Right renal cortex interstitium (tissue), 3 donors: Measurements from ENCODE around the gene NOP14. TPM values are rescaled to one million over a fixed set of nuclear protein-coding genes. Genes with fewer than 3 reads are reported as not detected.
"Not testable (repeated sequence)": the region's sequence is repeated elsewhere in the genome, so short reads cannot be mapped to it uniquely, and the experiment has no call there.

Experiments used
- DNase-seq, 3 donors: peaks; one replicate each; pipeline ENCODE4 v3.0.0-alpha.2; 2013; ENCODE audit warnings: low read depth in 3 of 3, low spot score in 2 of 3
- polyA plus RNA-seq, 3 donors: library from polyadenylated mRNA; unstranded; fragments of 120-200 nt; gene quantifications; one replicate each; pipeline ENCODE4 v1.2.1, GENCODE V29; 2013; ENCODE audit not compliant: insufficient read length in 3 of 3

The NOP14 gene
- polyA plus RNA-seq, 3 donors = 30.3 to 31.4 (median 30.5) TPM

DNA sequence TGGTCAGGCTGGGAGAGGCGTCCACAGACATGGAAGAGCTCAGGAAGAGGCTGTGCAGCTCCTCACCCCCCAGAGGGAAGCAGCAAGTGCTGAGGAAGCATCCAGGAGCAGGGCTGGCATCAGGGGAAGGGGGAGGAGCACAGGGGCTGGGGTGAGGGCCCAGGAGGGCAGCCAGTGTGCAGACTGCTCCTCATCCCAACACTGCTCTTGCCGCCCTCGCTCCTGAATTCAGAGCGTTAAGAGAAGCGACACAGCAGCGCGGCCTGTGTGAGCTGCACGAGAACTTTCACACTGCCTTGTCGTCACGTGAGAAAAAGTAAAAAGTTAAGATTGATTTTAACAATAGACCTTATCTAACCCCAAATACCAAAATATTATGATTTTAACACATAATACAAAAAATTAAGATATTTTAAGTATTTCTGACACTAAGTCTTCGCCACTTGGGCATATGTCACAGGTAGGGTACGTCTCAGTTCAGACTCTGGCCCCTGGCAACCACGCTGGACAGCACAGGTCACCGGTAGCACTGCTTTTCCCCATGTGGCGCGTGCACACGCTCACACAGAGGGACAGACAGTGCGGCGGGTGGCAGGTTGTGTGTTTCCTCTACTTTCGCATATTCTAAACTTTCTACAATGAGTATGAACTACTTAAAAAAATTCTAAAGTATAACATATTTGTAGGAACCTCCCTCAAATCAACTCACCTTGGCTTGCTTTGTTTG lies 19.7 kb downstream of the NOP14 start:
- no peak for DNase-seq

DNA sequence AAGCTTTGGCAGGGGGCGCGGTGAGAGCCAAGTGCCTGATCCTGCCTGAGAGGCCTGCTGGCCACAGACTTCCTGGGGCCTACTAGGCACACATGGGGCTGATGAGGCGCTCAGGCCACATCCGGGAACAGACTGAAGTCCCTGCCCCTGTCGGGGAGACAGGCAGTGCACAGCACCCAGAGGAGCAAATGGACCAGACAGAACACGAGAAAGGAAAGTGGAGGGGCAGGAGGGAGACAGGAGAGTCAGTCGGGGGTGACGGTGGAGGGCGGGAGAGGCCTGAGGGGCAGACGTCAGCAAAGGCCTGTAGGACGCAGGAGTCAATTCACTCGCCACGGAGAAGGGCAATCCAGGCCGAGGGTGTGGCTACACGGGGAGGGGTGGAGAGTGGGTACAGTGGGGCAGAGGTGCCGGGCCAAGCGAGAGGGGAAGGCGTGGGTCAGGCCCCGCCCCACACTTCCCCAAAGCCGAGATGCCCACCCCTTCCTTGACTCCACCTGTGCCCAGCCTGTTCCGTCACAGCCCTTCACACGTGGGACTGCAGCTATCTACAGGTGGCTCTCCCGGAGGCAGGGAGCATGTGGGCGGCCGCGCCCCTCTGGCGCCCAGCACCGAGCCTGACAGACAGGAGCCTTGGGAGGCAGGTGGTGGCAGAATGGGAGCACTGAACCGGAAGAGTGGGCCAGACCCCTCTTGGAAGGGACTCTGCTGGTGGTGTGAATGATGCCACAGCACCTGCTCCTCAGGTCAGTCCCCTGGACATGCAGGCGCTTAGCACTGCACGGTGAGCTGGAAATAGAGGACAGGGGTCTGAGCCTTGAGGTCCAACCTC lies 20.5 kb downstream of the NOP14 start:
- no peak for DNase-seq

DNA sequence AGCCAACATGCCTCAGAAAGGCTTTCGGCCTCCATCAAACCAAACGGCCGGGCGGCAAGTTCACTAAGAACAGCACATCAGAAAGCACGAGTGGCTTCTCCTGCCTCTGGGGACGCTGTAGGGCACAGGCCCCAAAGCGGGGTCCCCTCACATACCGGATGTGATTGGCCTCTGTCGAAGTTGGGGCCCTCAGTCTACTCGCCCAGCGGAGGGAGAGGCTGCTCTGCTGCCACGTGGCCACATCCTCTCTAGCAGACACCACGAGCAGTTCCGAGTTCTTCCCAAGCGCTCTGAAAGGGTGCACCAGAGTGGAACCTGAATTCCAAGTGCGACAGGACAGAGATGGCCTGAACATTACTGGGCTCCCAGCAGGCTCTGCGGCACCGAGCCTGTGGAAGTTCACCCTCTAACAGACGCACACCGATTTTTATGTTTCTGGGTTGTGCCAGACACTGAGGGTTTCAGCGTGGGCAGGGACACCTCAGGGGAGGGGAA lies 21.1 kb downstream of the NOP14 start:
- no peak for DNase-seq

DNA sequence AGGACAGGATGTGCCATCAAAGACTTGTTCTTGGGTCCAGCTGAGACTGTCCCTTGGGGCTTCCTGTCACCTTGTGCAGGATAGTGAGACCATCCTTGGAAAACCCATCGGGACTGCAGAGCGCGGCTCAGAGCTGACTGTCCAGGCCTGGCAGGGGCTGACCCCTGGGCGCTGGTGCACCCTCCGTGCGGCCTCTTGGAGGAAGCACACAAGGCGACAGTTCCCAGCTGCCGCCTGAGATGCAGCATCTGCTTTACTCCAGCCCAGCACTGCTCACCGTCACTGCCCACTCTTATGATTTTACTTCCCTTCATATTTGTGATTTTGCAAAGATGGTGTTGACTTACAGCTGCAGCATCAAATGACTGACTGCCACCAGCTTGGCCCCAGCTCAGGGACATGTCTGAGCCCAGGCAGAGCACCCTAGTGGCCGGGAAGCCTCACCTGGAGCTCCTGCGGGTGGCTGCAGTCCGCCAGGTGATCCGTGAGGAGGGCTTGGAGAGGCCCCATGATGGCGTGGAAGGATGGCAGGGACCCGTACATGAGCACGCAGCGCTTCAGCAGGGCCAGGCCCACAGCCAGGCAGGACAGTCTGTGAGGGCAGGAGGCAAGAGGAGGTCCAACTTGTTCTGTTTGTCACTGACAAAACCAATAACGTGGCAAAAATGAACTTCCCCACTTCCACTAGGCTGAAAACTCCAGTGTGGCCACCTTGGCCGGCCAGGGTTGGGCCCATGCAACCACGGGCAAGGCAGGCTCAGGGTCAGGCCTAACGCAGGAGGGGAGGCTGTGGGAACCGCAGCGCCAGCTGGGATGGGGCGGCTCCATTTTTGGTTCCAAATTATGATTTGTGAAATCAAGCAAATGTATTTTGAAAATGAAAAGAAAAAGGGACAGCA lies 21.8 kb downstream of the NOP14 start:
- no peak for DNase-seq

DNA sequence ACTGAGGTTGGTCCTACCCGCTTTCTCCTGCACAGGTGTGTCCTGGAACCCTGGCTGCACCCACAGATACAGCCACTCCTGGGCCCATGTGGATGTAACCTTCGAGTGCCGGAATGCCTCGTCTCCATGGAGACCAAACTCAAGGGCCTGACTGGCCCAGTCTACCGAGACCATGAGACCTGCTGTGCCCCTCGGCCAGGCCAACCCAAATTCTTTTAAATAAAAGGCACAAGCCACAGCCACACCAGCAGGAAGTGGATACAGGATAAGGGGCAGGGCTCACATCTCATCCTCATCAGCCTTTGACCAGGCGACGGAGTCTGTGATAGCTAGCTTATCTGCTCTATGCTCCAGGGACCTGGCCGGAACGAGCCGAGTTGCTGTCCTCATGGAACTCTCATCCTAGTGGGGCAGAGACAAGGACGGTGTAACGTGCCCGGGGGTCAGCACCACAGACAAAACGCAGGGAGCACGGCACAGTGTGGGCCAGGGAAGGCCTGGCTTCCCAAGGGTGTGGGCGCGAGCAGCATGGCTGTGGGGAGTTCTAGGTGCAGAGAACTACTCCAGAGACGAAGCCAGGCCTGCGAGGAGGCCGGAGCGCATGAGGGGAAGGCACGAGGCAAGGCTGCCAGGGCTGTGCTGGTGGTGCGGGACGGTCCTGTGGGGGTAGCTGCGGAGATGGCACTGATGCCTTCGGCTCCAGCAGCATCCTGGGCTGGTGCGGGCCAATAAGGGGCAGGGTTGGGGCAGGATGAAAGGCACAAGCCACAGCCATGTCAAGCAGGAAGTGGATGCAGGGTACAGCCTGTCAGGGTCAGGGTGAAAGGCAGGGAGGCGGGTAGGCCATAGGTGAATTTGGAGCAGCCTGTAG lies 22.7 kb downstream of the NOP14 start:
- DNase-seq = no peak

DNA sequence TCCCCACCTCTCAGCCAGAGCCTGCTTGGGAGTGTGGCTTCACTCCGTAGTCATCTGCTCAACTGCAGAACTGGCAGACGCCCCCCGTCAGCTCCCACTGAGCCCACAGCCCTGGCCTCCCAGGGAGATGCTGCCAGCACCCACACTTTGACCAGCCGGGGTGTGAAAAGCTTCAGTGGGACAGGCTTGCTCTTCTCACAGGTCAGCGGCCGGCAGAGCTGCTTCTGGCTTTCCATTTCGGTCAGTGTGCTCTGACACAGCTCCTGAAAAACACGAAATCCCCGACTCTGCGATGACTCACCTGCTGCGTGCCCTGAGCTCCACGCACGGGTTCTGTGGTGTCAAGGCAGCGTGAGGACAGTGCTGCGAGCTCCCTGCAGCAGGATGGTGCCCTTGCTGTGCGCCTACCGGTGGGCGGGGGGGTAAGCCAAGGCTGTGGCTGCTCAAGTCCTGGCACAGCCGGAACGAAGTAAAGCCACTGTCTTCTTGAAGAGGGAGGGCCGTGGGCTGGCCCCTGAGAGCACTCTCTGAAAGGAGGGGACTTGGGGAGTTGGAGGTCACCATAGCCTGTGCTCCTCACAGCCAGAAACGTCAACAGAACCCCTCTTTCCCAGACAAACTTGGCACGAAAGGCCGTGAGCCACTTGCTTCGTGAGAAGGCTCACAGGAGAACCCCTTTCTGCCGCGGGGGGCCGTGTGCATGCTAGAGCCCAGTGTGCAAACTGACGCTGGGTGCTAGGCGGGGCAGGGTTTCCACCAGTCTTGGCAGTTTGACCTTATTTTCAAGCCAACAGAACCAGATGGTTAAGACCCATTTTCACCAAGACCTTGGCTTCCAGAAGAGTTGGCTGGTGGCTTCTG lies 23.6 kb downstream of the NOP14 start:
- DNase-seq = no peak

DNA sequence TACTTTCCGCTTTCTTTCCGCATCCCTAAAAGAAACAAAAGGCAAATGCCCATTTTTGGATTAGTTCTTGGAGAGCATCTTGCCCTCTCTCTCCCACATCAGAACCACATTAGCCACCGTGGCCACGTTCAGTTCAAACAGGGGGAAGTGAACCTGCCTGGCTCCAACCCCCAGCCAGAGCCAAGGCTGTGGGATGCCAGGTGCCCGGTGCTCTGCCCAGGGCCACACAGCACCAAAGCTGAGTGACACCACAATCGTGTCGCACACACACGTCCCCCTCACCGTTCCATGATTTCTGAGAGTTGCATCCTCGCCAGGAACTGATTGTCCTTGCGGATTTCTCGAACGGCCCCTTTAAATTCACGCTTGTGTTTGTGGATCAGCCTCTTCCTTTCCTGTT lies 24.3 kb downstream of the NOP14 start:
- DNase-seq = no peak

DNA sequence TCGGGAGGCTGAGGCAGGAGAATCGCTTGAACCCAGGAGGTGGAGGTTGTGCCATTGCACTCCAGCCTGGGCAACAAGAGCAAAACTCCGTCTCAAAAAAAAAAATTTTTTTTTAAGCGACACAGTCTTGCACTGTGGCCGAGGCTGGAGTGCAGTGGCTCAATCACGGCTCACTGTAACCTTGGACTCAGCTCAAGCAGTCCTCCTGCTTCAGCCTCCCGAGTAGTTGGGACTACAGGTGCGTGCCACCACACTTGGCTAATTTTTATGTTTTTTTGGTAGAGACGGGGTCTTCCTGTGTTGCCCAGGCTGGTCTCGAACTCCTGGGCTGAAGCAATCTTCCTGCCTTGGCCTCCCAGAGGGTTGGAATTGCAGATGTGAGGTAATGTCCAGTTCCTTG lies 24.8 kb downstream of the NOP14 start:
- not testable (repeated sequence) for DNase-seq

DNA sequence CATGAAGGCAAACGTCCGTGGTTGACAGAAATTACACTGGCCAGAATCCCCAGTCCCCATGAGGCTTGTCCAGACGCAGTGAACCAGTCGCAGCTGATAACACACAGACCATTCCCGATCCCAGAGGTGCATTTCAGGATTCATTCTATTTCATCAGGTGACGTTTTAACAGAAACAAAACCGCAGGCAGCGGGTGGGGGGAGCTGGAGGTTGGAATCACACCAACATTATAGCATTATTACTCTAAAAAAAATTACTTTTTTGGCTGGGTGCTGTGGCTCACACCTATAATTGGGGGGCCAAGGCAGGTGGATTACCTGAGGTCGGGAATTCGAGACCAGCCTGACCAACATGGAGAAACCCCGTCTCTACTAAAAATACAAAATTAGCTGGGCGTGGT lies 25.2 kb downstream of the NOP14 start:
- DNase-seq = no peak

DNA sequence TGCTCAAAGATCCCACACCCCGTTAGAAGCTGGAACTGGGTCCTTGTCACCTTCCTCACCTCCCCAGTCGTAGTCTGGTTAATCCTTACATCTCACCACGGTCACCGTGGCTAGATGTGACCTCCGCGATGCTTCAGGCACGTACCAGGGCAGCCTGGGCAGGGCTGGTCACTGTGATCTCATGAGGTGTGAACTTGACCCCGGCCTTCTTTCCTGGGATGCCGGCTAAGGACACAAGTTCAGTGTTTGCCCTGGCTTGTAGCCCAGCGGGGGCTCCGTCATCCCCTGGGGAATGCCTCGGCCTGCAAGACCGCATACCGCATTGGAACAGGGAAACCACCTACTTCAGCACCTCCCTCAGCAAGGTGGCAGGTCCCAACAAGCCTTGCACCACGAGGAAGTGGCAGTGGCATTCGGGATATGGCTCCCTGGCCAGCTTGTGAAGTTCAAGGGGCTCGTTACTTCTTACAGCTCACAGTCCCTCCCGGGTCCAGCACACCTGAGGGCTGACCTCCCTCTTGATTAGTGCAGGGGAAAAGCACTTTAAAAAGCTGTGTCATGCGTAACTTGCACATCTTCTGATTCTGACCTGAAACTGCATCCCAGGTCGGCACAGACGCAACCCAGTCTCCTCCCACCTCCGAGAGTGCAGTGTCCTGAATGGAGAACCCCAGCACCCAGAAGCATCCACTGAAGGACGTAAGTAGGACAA lies 25.9 kb downstream of the NOP14 start:
- DNase-seq = no peak

DNA sequence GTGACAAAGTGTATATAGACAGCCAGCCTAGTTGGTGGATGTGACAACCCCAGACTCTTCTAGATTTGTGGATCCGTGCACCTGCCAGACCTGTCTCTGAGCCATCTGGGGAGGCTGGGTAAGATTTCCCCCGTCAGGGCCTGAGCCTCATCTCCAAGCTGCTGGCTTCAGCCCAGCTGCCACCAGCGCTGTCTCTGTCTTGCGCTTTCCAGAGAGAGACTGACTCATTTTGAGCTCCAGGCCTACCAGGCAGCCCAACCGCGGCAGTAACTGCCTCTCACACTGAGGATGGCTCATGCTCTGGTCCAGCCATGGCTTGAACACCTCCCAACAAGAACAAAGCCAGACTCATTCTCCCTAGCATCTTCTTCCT lies 26.4 kb downstream of the NOP14 start:
- DNase-seq = no peak

DNA sequence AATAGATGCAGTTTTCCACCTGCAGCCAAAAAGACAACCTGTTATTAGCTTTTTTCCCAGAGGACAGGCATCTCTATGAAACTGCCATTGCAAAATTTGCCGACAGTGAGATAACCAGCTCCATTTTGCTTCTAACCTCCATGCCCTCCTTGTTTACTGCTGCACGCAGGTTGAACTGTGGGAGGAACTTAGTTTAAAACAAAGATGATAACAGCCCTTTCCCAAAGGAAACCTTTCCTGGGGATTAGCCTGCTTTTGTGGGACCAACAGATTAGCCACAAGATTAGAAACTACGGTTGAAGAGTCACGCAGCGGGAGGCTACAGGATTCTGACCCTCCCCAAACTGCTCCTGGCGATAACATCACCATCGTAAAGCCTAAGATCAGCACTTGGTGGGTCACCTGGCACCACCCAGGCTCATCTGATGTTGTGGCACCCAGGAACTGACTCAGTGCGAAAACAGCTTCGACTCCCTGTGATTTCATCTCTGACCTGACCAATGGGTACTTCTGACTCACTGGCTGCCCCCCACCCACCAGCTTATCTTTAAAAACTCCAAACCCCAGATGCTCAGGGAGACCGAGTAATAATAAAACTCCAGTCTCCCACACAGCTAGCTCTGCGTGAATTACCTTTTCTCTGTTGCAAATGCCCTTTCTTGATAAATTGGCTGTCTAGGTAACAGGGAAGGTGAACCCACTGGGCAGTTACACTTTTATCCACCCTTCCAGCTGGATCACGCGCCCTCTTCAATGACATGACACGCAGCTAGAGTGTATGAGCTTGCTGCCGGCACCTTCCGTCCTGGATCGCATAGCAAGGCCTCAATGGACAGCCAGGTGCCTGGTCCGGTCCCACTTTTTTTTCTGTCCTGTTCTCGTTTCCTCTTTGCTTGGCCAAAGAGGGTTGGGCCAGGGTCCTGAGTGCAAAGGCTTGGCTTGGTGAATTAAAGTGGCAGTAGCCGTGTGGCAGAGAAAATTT lies 27.2 kb downstream of the NOP14 start:
- no peak for DNase-seq

DNA sequence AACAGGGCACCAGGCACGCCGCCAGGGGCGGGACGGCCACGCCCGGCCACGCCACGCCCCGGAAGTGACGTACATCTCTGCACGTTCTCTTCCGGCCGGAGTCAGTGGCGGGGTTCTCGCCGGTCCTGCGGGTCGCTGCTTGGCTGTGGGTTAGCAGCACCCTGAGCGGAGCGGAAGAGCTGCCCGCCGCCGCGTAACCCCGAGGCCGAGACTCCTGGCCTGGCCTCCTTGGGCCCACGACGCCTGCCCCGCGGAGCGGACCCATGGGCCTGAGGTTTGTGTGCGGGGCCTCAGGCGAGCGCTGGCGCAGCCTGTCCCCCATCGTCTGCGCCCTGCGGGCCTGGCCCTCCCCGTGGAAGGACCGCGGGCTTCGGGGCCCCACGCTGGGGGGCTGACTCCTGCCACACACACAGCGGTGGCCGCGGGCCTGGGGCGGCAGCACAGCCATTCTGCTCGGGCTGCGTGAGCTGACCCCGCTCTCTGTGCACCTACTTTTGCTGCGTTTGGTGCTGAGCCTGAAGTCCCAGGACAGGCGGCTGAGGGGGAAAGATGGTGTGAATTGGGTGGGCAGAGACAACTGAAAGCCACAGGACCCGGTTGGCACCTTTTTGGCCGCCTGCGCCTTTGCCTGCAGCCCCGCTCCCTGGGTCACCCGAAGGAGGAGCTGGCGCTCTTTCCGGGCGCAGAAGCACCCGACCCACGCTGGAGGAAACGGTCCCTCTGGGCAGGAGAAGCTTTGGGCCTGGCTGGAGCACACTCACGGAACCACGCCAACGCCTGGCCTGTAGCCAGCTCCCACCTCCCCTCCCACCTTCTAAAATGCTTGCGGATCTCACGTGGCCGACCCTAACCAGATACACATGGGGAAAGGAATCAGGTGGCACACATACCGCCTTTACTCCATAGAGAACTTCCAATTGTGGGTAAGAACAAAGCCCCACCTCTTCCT lies 28.1 kb downstream of the NOP14 start:
- peak; percentile 73 to 84 (median 83) for DNase-seq

DNA sequence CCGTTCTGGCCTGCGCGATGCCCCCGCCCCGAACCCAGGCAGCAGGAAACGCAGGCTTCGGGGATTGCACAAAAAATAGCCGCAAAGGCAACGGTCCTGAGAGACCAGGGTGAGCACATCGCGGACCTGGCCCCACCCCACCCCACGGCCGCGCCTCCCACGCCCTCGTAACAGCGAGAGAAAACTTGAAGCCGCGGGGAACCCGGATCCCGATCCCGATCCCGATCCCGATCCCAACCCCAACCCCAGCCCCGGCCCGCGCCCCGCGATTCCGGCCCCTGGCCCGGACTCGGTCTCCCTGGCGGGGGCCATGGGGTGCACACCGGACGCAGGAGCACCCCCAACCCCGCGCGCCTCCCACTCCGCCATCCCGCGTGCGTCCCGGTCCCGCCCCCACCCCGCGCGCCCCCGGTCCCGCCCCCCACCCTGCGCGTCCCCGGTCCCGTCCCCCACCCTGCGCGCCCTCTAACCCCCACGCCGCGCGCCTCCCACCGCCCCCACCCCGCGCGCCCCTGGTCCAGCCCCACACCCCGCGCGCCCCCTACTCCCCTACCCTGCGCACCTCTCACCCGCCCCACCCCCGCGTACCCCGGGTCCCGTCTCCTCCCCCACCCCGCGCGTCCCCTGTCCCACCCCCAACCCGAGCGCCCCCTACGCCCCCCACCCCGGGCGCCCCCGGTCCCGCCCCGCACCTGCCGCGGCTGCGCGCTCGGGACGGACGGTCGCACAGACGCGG lies 29.0 kb downstream of the NOP14 start:
- DNase-seq = no peak

DNA sequence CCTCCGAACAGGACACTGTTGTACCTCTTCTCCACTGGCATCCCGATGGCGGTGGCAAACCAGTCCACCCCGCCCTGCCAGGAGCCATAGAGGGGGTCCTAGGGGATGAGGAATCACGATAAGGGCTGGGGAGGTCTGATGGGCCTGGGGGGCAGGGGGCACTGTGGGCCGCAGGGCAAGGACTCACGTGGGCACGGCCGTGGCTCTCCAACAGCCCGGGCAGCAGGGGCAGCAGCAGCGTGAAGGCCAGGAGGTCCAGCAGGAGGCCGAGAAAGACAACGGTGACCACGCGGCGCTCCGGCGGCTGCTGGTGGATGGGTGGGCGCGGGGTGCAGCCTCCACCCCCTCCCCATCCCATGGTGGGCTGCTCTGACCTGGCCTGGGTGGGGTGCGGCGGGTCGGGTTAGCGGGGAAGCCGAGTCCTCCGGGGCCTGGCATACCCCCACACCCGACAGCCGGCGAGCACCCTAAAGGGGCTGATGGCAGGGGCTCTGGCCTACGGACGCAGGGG lies 29.6 kb downstream of the NOP14 start:
- DNase-seq = no peak
